HG02870 (cell line): ENCODE data around the gene EFCAB14.
"Not testable (repeated sequence)": the region's sequence is repeated elsewhere in the genome, so short reads cannot be mapped to it uniquely, and the experiment has no call there.

Experiments used
- ATAC-seq: cut with Tn5 transposase; IDR thresholded peaks from one replicate; pipeline ENCODE4 v1.9.1; 2021; ENCODE audit warnings: mild to moderate bottlenecking, moderate library complexity; ENCODE audit not compliant: unreplicated experiment

EFCAB14 gene

GRCh38 chr1:46687921-46688509, 30.9 kb downstream of the EFCAB14 start:
- no peak for ATAC-seq

- ATAC-seq = no peak
These were observed 31.7 kb downstream of the EFCAB14 start for GRCh38 chr1:46687093-46687659.

GRCh38 chr1:46686255-46686654, 32.7 kb downstream of the EFCAB14 start:
- no peak for ATAC-seq

GRCh38 chr1:46684670-46685069, 34.2 kb downstream of the EFCAB14 start:
- no peak for ATAC-seq

- ATAC-seq = no peak
These were observed 36.9 kb downstream of the EFCAB14 start for GRCh38 chr1:46682064-46682463.

GRCh38 chr1:46681333-46682034, 37.4 kb downstream of the EFCAB14 start:
- no peak for ATAC-seq

- ATAC-seq = no peak
These were observed 38.9 kb downstream of the EFCAB14 start for GRCh38 chr1:46679789-46680573.

GRCh38 chr1:46677339-46677738, 41.6 kb downstream of the EFCAB14 start:
- ATAC-seq = no peak

GRCh38 chr1:46676531-46676930, 42.4 kb downstream of the EFCAB14 start:
- no peak for ATAC-seq

GRCh38 chr1:46675549-46676314, 43.2 kb downstream of the EFCAB14 start:
- peak; percentile 62 for ATAC-seq

GRCh38 chr1:46673749-46674182, 45.1 kb downstream of the EFCAB14 start:
- ATAC-seq = no peak

GRCh38 chr1:46672696-46673095, 46.2 kb downstream of the EFCAB14 start:
- no peak for ATAC-seq

GRCh38 chr1:46671554-46671953, 47.4 kb downstream of the EFCAB14 start, which contains the start of gene TEX38:
TSS of gene TEX38 (plus strand) at chr1:46671854. CDS start at chr1:46671935, 81 bp downstream.
- no peak for ATAC-seq

GRCh38 chr1:46670134-46670533, 48.8 kb downstream of the EFCAB14 start:
- ATAC-seq = no peak

- ATAC-seq = peak; percentile 80
These were observed 50.8 kb downstream of the EFCAB14 start, which contains the start of gene ATPAF1 for GRCh38 chr1:46667782-46668760. TSS of gene ATPAF1 (minus strand) at chr1:46668364. CDS start at chr1:46668322, 42 bp downstream.

- no peak for ATAC-seq
These were observed 52.9 kb downstream of the EFCAB14 start for GRCh38 chr1:46665983-46666382.

- ATAC-seq = not testable (repeated sequence)
These were observed 56.0 kb downstream of the EFCAB14 start for GRCh38 chr1:46662919-46663318.

GRCh38 chr1:46660116-46660515, 58.8 kb downstream of the EFCAB14 start:
- peak; percentile 81 for ATAC-seq

- ATAC-seq = no peak
These were observed 59.5 kb downstream of the EFCAB14 start for GRCh38 chr1:46659307-46659870.
